ENCODE results near the gene DUSP11.

The DUSP11 gene

DNA sequence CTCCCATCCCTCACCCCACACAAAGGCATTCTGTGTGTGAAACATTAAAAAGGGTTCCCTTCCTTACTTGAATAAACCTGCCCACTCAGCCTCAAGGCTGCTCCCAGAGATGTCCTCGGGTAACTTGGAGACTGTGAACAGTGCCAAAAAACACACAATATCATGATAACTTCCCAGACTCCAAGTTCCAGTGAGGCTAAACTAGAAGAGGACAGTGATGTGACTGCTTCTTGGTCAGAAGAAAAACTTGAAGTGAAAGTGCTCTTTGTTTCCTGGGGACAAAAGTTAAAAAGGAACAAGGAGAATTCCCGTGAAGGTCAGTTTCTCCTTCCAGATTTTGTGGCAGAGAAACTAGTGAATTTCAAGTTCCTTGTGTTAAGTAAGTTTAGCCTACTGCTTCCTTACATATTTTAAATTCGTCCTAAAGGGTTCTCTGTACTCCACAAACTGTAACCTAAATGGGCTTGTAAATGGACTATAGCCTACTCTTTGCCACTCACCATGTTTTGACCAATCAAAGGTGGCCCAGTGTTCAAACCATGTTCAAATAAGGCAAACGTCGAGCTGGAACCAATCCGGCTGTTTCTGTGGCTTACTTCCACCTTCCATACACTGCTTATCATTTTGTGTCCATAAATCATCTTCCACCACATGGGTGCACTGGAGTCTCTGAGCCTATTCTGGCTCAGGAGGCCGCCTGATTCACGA lies 63.2 kb downstream of the DUSP11 start:
- DNase-seq = no peak

DNA sequence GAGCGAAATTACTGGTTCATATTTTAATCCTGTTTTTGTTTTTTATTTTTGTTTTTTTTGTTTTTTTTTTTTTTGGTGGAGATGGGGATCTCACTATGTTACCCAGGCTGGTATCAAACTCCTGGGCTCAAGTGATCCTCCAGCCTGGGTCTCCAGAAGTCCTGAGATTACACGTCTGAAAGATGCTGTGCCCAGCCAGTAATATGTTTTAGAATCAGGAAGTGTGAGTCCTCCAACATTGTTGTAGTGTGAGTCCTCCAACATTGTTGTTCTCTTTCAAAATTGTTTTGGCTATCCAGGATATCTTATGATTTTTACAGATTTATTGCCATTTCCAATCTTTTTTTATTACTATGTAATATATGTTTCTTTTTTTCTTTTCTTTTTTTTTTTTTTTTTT lies 65.8 kb downstream of the DUSP11 start:
- no peak for DNase-seq

Measured in stimulated activated CD4-positive, alpha-beta T cell treated with anti-CD3 and anti-CD28 coated beads, Interleukin-2, amount 100 ng/mL, for 48 hours (primary cell).